Keratinocyte (primary cell): ENCODE measurements around the gene HIGD2B. TPM values are rescaled to one million over a fixed set of nuclear protein-coding genes. Genes with fewer than 3 reads are reported as not detected.

Source experiments
- DNase-seq: peaks from one replicate; pipeline ENCODE4 v3.0.0-alpha.2; 2011; ENCODE audit warnings: low read depth, missing footprints, low spot score
- FAIRE-seq: peaks from 2 replicates; lab custom pipeline; 2011; peaks lifted over from hg19 to GRCh38; lab: Jason Lieb, UNC
- H2AFZ ChIP-seq: 2 replicates; pipeline ENCODE4 v1.6.0; 2012; ENCODE audit warnings: low read length, control low read depth, inconsistent platforms; ENCODE audit not compliant: control insufficient read depth
- H3K27ac ChIP-seq: 2 replicates; pipeline ENCODE4 v1.5.1; 2011; ENCODE audit warnings: low read length; ENCODE audit not compliant: control insufficient read depth, insufficient read depth
- H3K27me3 ChIP-seq: 3 replicates; pipeline ENCODE4 v1.6.0; 2011; ENCODE audit warnings: low read length; ENCODE audit not compliant: control insufficient read depth, insufficient read depth; ENCODE audit errors: extremely low read depth
- H3K36me3 ChIP-seq, 2 experiments: 2 replicates in 1 of 2; 3 replicates in 1 of 2; pipeline ENCODE4 v1.5.1; 2011; ENCODE audit warnings: low read length in 2 of 2, mild to moderate bottlenecking in 1 of 2; ENCODE audit not compliant: control insufficient read depth in 2 of 2, insufficient read depth in 2 of 2; ENCODE audit errors: extremely low read depth in 1 of 2
- H3K4me1 ChIP-seq: 3 replicates; pipeline ENCODE4 v1.5.1; 2011; ENCODE audit warnings: low read length; ENCODE audit not compliant: control insufficient read depth, insufficient read depth; ENCODE audit errors: extremely low read depth
- H3K4me2 ChIP-seq: 3 replicates; pipeline ENCODE4 v1.6.0; 2011; ENCODE audit warnings: low read depth, low read length; ENCODE audit not compliant: control insufficient read depth, insufficient read depth; ENCODE audit errors: extremely low read depth
- H3K4me3 ChIP-seq, 3 experiments: fragments of 200-600 bp in 1 of 3; sonication (generic) in 1 of 3; 2 replicates in 2 of 3; 3 replicates in 1 of 3; pipeline ENCODE4 v1.5.1; 2011 to 2016; ENCODE audit warnings: low read length in 3 of 3, mild to moderate bottlenecking in 3 of 3, control low read depth in 2 of 3, inconsistent platforms in 1 of 3, low read depth in 1 of 3, mixed read lengths in 1 of 3, mixed run types in 1 of 3, moderate library complexity in 1 of 3; ENCODE audit not compliant: control insufficient read depth in 2 of 3, insufficient read depth in 2 of 3; ENCODE audit errors: extremely low read depth in 1 of 3
- H3K79me2 ChIP-seq: 2 replicates; pipeline ENCODE4 v1.6.0; 2012; ENCODE audit warnings: low read length; ENCODE audit not compliant: control insufficient read depth, insufficient read depth
- H3K9ac ChIP-seq: 3 replicates; pipeline ENCODE4 v1.6.0; 2011; ENCODE audit warnings: low read length; ENCODE audit not compliant: control insufficient read depth, insufficient read depth; ENCODE audit errors: extremely low read depth
- H3K9me1 ChIP-seq: 3 replicates; pipeline ENCODE4 v1.6.0; 2011; ENCODE audit warnings: low read length; ENCODE audit not compliant: control insufficient read depth, insufficient read depth; ENCODE audit errors: extremely low read depth
- H3K9me3 ChIP-seq: 2 replicates; pipeline ENCODE4 v1.5.1; 2012; ENCODE audit warnings: low read depth, low read length; ENCODE audit not compliant: control insufficient read depth
- H4K20me1 ChIP-seq: 3 replicates; pipeline ENCODE4 v1.6.0; 2011; ENCODE audit warnings: low read length; ENCODE audit not compliant: control insufficient read depth, insufficient read depth; ENCODE audit errors: extremely low read depth
- EZH2 ChIP-seq: IDR thresholded peaks from one replicate; pipeline ENCODE4 v1.6.1; 2012; ENCODE audit warnings: inconsistent platforms, mild to moderate bottlenecking, low read length, moderate library complexity
- dilution Hi-C: fragments of 300-500 bp; cut with MboI; formaldehyde crosslinking; loops from one replicate; pipeline ENCODE4 v1.7.0; 2020; ENCODE audit warnings: low sequenced_read_pairs; ENCODE audit not compliant: extremely low pct_ligation_motif_present
- polyA plus RNA-seq, 5 experiments: library from polyadenylated mRNA; depleted of rRNA in 3 of 5; stranded (reverse) in 3 of 5; stranded (forward) in 1 of 5; unstranded in 1 of 5; fragments of >200 nt; gene quantifications; 1 replicate in 1 of 5; 2 replicates in 3 of 5; 3 replicates in 1 of 5; pipeline versions ENCODE4 v1.2.1 to v1.2.3, GENCODE V29; 2011 to 2012; ENCODE audit warnings: missing spikeins in 2 of 5, low read depth in 1 of 5, low replicate concordance in 1 of 5
- TF ChIP-seq, protein P1 (sequence below), 3 experiments: IDR thresholded peaks in 1 of 3; conservative IDR thresholded peaks in 1 of 3; optimal IDR thresholded peaks in 1 of 3; 2 replicates in 2 of 3; 3 replicates in 1 of 3; pipeline versions ENCODE3 to v1.5.1; 2011; ENCODE audit warnings: low read length in 3 of 3, mild to moderate bottlenecking in 3 of 3, moderate library complexity in 2 of 3, control low read depth in 1 of 3, inconsistent platforms in 1 of 3; ENCODE audit not compliant: insufficient read depth in 2 of 3; ENCODE audit errors: extremely low read depth in 1 of 3

HIGD2B gene
- polyA plus RNA-seq, 1 donor (not counting 4 experiments of a cell fraction or from before 2014, with no cell fraction given) = not detected

- Histone ChIP-seq H3K9me3 (no peaks in the 10 kb centered on the region), H3K27me3 (peaks cover 4% of the 10 kb centered on the region), H3K36me3 (no peaks in the 10 kb centered on the region), H3K4me1 (peaks cover 4% of the 10 kb centered on the region), H3K27ac (no peak overlapping the region), H4K20me1 (no peaks in the 10 kb centered on the region), H2AFZ (no peak overlapping the region), H3K79me2 (no peaks in the 10 kb centered on the region), H3K4me3 (no peak overlapping the region), H3K4me2 (no peak overlapping the region), H3K9ac (no peak overlapping the region), H3K9me1 (no peaks in the 10 kb centered on the region)
- DNase-seq = no peak
- TF ChIP-seq EZH2 = no peak
- TF ChIP-seq, protein P1, sequence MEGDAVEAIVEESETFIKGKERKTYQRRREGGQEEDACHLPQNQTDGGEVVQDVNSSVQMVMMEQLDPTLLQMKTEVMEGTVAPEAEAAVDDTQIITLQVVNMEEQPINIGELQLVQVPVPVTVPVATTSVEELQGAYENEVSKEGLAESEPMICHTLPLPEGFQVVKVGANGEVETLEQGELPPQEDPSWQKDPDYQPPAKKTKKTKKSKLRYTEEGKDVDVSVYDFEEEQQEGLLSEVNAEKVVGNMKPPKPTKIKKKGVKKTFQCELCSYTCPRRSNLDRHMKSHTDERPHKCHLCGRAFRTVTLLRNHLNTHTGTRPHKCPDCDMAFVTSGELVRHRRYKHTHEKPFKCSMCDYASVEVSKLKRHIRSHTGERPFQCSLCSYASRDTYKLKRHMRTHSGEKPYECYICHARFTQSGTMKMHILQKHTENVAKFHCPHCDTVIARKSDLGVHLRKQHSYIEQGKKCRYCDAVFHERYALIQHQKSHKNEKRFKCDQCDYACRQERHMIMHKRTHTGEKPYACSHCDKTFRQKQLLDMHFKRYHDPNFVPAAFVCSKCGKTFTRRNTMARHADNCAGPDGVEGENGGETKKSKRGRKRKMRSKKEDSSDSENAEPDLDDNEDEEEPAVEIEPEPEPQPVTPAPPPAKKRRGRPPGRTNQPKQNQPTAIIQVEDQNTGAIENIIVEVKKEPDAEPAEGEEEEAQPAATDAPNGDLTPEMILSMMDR (optimal IDR thresholded peaks at IDR 0.05 in 1 of 3, IDR thresholded peaks at IDR 0.05 in 1 of 3, conservative IDR thresholded peaks at IDR 0.05 in 1 of 3; ENCODE audit: extremely low read depth in 1 of 3, insufficient read depth in 2 of 3, low read length in 3 of 3) = no peak
- dilution Hi-C loops = no loop called here
- no peak for FAIRE-seq
Observed at GRCh38 chr15:72682772-72683171, 3.2 kb downstream of the HIGD2B start.

DNA sequence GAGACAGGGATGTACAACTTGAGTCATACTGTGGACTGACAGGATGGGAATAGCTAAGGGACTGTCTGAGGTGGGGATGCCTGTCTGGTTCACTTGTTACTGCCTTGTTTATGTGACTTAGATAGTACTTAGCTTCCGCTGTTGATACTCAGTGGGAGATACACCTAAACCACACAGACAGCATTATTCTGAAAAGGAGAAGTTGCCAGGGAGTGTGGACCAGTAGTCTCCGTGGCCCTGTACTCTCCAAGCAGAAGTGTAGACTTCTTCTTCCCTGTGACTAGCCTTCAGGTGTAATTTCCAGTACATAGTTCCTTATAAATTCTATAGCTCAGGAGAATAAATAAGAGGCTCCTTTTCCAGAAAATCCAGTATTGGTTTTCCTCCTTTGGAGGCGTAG lies 5.1 kb downstream of the HIGD2B start:
- dilution Hi-C loops = no loop called here
- Histone ChIP-seq H3K4me3 (no peak overlapping the region), H3K9ac (no peak overlapping the region), H2AFZ (no peak overlapping the region), H4K20me1 (no peaks in the 10 kb centered on the region), H3K4me1 (peaks cover 4% of the 10 kb centered on the region), H3K79me2 (no peaks in the 10 kb centered on the region), H3K9me1 (no peaks in the 10 kb centered on the region), H3K36me3 (no peaks in the 10 kb centered on the region), H3K27ac (no peak overlapping the region), H3K27me3 (peaks cover 4% of the 10 kb centered on the region), H3K4me2 (no peak overlapping the region), H3K9me3 (no peaks in the 10 kb centered on the region)
- no peak for FAIRE-seq
- no peak for DNase-seq
- TF ChIP-seq, protein P1 (optimal IDR thresholded peaks at IDR 0.05 in 1 of 3, IDR thresholded peaks at IDR 0.05 in 1 of 3, conservative IDR thresholded peaks at IDR 0.05 in 1 of 3; ENCODE audit: extremely low read depth in 1 of 3, insufficient read depth in 2 of 3, low read length in 3 of 3) = no peak
- TF ChIP-seq EZH2 = no peak
